HG03558 (cell line): ENCODE measurements around the gene APLP2.
"Not testable (repeated sequence)": the region's sequence is repeated elsewhere in the genome, so short reads cannot be mapped to it uniquely, and the experiment has no call there.

ENCODE experiments used
- ATAC-seq: cut with Tn5 transposase; IDR thresholded peaks from one replicate; pipeline ENCODE4 v1.9.1; 2021; ENCODE audit warnings: moderate number of reproducible peaks; ENCODE audit not compliant: unreplicated experiment; ENCODE audit errors: extremely low read depth

The APLP2 gene

DNA sequence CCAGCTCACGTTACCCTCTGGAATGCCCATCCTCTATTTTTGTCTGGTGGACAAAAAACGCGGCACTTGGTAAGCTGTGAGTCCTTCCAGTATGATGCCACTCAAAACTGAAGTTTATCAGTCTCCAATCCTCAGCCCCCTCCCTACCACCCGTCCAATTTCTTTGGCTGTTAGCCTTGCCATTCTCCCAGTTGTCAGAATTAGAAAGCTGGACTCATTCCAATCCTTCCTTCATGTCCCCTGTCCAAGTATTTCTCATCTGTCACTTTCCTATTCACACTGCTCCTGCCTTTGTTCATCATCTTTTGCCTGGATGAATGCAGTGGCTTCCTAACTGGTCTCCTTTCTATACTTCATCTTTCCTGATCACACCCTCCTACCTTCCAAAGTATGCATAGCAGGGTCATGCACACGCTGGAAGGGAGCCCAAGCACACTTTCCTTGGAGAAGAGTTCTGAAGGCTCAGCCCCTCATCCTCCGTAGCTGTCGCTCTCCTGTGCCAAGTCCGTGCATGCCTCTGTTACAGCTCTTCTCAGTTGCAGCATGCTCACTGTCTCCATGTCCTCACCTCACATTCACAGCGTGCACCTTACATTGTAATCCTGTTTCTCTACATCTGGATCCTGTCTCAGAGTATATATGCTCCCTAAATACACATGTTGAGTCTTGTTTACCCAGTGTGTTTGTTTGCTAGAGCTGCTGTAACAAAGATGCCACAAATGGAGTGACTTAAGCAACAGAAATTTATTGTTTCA, 19.4 kb downstream of the APLP2 start:
- no peak for ATAC-seq

DNA sequence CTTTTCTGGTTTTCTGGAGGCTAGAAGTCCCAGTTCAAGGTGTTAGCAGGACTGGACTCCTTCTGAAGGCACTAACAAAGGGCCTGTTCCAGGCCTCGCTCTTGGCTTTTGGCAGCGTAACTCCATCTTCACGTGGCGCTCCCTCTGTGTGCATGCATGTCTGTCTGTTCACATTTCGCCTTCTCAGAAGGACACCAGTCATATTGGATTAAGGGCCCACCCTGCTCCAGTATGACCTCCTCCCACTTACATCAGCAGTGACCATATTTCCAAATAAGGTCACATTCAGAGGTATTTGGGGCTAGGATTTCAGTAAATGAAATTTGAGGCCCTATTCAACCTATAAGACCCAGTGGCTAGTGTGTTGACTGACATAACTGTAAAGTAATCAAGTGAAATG, 20.0 kb downstream of the APLP2 start:
- no peak for ATAC-seq

DNA sequence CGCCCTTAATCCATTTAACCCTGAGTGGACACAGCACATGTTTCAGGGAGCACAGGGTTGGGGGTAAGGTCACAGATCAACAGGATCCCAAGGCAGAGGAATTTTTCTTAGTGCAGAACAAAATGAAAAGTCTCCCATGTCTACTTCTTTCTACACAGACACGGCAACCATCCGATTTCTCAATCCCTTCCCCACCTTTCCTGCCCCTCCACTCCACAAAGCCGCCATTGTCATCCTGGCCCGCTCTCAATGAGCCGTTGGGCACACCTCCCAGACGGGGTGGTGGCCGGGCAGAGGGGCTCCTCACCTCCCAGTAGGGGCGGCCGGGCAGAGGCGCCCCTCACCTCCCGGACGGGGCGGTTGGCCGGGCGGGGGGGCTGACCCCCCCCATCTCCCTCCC, 20.8 kb downstream of the APLP2 start:
- ATAC-seq: not testable (repeated sequence)

DNA sequence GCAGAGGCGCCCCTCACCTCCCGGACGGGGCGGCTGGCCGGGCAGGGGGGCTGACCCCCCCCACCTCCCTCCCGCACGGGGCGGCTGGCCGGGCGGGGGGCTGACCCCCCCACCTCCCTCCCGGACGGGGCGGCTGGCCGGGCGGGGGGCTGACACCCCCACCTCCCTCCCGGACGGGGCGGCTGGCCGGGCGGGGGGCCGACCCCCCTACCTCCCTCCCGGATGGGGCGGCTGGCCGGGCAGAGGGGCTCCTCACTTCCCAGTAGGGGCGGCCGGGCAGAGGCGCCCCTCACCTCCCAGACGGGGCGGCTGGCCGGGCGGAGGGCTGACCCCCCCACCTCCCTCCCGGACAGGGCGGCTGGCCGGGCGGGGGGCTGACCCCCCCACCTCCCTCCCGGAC, 21.5 kb downstream of the APLP2 start:
- not testable (repeated sequence) for ATAC-seq

DNA sequence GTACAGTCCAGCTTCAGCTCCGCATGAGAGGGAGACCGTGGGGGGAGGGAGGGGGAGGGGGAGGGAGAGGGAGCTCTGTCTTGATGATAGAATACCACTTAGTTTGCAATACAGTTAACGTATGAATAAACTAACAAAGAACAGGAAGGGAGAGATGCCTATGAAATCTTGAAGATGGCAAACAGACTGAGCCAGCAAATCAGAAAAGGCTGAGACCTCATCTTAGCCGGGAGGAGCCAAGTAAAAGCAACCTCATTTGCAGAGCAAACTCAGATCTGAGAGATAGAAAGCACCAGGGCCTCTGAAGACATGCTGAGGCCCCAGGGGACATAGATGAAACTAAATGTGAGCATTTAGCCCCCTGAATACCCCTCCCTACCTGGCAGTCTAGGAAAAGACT, 23.0 kb downstream of the APLP2 start:
- ATAC-seq: no peak

DNA sequence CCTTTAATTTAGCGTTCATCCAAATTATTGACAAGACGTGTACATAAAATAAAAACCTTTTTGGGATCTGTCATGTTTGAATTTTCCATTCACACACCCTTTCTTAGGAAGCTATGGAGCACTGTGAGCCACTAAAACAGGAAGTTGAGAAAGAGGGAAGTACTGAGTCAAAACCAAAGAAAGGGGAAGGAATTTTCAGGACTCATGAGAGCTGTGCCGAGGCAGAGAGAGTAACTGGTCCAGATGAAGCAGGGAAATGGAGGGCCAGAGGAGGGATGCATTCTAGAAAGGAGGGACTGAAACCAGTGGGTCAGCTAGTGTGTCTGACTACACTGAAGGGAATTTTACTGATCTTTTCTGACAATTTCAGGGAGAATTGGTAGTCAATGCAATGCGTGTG, 24.9 kb downstream of the APLP2 start:
- no peak for ATAC-seq

DNA sequence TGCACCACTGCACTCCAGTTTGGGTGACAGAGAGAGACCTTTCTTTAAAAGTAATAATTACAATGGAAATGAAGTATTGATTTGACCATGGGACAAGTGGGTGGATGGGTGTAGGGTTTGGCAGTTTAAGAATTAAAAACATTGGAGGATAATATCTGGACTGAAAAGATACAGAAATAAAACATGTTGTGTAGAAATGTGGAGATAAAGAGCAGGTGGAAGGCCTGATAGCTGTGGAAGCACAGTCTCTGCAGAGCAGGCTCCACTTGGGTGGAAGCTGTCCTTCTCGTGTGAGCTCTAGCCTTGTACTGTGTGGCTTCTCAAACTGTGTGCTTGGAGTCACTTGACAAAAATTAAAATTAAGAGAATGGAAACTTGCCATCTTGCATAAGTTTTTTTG, 25.6 kb downstream of the APLP2 start:
- ATAC-seq: no peak

DNA sequence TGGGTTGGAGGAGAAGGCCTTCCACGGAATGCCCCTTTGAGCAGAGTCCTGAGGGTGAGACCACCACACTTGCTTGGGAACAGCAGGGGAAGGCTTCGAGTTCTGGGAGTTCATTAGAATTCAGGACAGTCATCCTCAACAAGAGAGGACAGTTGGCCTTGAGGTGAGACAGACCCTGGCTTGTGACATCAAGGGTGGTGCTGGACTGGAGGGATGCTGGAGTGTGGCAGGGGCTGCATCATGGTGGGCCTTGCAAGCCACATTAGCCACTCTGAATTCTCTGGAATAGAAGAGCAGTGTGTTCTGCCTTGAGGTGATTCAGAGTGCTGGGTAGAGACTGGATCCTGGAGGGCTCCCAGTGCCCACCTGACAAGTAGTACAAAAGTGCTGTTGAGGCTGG, 26.3 kb downstream of the APLP2 start:
- no peak for ATAC-seq

DNA sequence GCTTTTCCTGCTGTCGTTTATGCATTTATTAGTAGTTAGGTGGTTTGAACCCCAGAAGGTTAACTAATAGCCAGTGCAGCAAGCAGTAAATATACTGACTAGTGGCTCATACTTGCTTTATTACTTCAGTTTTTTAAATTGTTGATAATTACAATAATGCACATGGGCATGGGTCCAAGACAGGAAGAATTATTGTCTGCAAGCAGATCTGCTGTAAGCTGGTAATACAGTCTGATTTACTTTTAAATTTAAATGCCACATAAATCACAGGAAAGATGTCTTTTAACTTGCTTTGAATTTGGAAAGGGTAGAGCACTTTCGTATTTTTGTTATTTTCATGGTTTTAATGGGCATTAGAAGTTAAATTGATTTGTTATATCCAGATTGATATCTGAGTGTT, 27.1 kb downstream of the APLP2 start:
- ATAC-seq: no peak

DNA sequence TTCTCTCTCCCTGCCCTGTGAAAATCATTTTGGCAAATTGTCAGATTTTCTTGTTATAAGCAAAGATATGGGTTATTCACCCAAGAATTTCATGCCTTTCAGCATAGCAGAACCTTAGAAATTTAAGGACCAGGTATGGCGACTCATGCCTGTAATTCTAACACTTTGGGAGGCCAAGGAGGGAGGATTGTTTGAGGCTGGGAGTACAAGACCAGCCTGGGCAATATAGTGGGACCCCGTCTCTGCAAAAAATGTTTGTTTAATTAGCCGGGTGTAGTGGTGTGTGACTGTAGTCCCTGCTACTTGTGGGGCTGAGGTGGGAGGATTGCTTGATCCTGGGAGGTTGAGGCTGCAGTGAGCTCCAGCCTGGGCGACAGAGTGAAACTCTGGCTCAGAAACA, 27.6 kb downstream of the APLP2 start:
- ATAC-seq: no peak

DNA sequence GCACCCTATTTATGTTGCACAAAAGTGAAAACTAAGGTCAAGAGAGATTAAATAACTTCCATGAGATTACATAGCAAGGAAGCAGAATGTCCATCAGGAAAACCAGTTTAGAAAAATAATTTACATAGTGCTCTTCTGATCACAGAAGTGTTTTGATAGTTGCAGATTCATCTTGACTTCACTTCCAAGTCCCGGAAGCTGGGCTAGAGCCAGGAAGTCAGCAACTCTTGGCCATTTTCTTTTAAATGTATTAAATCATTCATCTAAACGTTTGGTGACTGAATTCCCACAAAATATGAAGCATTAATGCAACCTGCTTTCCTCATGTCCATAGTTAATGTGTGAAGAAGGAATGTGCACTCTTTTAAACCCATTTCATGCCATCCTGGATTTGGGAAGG, 29.7 kb downstream of the APLP2 start:
- no peak for ATAC-seq

DNA sequence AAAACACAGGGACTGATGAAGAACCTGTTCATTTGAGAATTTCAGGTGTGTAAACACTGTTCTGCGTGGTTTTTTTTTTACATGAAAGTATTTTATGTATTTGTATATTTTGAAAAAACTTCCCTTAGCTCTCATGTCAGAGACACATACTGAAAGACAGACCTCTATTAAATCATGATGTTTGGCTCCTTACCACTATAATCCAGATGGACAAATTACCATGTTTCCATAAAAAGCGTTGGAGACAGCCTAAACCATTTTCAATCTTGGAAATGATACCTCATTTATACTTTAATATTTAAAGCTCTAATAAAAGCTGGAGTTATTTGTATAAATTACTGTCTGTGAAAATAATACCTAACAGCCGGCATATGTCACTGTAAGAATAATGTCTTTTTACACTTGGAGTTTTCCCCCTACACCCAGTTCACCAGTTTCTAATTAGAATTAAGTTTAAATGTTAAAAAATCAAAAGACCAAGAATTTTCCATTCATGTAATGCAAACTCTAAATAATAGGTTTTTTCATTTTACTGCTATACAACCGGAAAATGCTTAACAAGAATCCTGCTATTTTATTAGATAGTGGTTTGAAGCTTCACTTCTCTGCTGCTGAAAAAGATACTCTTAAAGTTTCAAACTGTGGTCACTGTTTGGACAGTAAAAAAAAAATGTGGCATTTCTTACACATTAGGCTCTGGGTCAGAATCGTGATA, 30.8 kb downstream of the APLP2 start:
- no peak for ATAC-seq

DNA sequence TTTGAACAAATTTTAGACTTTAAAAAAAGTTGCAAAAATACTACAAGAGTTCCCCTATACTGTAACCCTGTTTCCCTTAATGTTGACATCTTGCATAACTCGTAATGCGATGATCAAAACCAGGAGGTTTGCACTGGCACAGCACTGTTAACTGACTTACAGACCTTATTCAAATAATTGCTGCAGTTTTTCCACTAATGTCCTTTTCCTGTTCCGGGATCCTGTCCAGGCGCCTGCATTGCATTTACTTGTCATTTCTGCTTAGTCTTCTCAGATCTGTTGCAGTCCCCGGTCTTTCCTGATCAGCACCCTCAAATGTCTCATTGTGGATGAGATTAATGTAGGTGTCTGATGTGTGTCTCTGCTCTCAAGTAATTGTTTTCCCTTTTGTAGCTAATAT, 32.0 kb downstream of the APLP2 start:
- ATAC-seq: no peak

DNA sequence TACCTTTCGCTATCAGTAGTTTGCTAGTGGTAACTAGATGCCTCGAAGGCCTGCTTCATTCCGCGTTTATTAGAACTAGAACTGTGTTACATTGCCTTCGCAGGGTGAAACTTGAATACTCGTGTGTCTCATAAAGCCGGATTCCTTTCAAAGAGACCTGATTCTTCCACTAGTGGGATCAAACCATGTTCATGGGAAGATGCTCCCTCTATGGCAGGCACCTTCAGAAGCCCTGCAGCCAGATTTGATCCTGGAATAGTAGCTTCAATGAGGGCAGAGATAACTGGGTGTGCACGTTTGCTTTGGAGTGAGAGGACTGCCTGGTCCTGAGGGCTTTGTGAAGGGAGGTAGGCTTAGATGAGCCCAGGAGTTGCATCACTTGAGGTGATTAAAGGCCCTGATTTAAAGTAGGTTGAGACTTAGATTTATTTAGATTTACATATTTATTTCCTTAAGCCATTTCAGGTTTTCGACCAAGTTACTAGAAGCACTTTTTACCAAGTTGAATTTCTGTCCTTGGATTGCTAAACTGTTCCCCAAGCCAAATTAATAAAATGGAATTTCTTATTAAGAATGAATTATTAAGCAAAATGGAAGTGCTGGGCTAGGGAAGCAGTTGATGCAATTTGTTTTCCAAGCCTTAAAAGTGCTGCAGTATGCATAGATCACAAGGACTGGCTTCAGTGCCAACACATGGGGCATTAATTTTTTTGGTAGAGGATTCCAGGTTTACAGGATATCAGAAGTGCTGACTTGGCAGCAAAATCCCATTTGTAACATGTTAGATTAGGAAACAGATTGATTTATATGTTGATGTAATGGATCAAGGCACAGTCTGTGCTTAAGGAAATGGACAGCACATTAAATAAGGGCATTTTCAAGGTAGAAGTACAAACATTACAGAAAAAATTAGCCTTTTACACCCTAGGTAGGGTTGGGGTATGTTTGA, 32.9 kb downstream of the APLP2 start:
- no peak for ATAC-seq

DNA sequence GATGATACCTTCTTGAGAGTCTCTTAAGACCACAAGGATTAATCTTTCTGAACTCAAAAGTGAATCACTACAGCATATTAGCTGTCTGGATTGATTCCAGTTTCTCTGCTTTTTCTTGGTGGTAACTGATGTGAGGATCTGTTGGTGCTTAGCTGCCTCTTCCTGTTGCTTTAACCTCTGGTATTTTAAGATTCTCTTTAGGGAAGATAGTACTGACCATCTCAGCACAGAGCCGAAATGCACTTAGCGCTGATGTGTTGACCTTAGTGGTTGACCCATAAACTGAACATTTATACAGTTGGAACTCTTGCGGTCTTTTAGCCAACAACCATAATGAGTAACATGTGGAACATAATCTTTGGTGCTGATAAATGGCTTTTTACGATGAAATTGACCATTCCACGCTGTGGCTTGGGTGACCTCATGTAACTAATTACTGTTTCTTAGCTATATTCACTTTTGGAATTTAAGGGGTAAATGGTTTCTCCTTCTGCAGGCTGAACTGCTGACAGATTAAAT, 33.7 kb downstream of the APLP2 start:
- ATAC-seq: no peak

DNA sequence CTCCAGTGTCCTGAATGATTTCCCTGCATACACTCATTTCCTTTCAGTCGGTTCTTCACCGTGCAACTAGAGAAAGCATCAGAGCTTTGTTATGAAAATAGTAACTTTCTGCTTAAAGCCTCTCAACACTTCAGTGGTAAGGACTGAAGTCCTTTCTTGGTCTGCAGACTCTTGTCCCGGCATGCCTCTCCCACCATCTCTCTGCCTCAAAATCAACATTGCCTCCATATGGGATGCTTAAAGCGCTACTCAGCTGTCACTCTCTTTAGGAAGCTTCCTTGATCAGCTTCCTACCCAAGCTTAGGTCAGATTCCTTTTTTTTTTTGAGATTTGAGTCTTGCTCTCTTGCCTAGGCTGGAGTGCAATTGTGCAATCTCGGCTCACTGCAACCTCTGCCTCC, 36.7 kb downstream of the APLP2 start:
- ATAC-seq: no peak

DNA sequence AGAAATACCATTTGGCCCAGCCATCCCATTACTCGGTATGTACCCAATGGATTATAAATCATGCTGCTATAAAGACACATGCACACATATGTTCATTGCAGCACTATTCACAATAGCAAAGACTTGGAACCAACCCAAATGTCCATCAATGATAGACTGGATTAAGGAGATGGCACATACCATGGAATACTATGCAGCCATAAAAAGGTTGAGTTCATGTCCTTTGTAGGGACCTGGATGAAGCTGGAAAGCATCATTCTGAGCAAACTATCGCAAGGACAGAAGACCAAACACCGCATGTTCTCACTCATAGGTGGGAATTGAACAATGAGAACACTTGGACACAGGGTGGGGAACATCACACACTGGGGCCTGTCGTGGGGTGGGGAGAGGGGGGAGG, 39.0 kb downstream of the APLP2 start:
- not testable (repeated sequence) for ATAC-seq

DNA sequence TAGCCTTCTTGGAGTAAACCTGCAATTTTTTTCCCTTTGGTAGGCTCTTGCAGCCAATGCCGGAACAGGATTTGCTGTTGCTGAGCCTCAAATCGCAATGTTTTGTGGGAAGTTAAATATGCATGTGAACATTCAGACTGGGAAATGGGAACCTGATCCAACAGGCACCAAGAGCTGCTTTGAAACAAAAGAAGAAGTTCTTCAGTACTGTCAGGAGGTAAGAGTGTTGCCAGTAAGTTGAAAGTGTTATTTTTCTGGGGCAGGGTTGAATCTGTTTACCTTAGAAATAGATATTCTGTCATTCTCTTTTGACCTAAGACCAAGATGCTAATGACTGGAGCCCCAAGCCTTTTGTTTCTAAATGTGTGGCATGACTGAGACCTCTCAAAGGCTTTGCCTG, 39.7 kb downstream of the APLP2 start:
- ATAC-seq: no peak

DNA sequence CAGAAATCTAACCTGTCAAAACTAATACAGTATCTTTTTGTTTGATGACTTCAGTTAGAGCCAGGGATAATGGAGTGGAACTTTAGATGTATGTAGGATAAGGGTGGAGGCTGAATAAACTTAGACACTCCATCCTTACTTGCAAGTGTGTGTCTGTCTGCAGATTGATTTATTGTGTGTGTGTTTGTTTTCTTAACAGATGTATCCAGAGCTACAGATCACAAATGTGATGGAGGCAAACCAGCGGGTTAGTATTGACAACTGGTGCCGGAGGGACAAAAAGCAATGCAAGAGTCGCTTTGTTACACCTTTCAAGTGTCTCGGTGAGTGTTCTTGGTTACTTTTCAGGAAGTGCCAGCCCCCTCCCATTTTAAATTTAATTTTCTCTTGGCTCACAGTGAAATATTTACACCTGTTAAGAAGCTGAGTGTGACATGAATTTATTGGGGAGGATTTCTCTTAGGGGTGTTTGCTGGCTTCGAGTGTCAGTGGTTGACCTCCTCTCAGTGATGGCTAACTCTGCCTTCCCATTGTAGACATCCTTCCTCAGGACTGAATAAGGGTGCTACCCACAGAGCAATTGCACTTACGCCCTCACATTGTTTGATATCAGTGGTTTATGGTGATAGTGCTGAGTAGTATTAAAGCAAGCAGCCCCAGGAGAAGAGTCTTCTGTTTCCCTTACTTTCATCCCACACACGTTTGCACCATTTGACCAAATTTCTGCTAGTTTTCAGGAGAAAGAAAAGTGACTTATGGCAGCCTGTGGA, 40.8 kb downstream of the APLP2 start:
- ATAC-seq: no peak
